A673 (cell line): ENCODE measurements around the gene EGLN3. TPM values are rescaled to one million over a fixed set of nuclear protein-coding genes. Genes with fewer than 3 reads are reported as not detected.
A peak's percentile ranks its signal among the peaks of the same experiment; 100 is the strongest.
"Not testable (repeated sequence)": the region's sequence is repeated elsewhere in the genome, so short reads cannot be mapped to it uniquely, and the experiment has no call there.

Experiments used
- BruUV-seq: library from RNA; stranded (reverse); fragments of 400-500 nt; replicated peaks from 2 replicates; lab custom pipeline; 2021; lab: Mats Ljungman, UMichigan
- CTCF ChIA-PET: fragments of 300-600 bp; sonication (Branson Sonifier 250); formaldehyde crosslinking; loops from one replicate; lab custom pipeline; 2022; ENCODE audit warnings: antibody characterized with exemption; lab: Charles Lee
- POLR2A ChIA-PET: fragments of 300-600 bp; sonication (Branson Sonifier 250); formaldehyde crosslinking; loops from one replicate; lab custom pipeline; 2022; ENCODE audit warnings: antibody characterized with exemption; ENCODE audit not compliant: low non-redundant PET; lab: Charles Lee
- DNase-seq: peaks from one replicate; pipeline ENCODE4 v3.0.0-alpha.2; 2015; ENCODE audit warnings: low spot score
- H3K27ac ChIP-seq: fragments of 200-600 bp; sonication (generic); 2 replicates; pipeline ENCODE4 v1.5.1; 2016; ENCODE audit warnings: mixed run types, low read depth, mild to moderate bottlenecking, mixed read lengths, antibody characterized with exemption, low read length; ENCODE audit not compliant: poor library complexity, severe bottlenecking
- H3K27me3 ChIP-seq: fragments of 200-600 bp; sonication (generic); replicated peaks from 2 replicates; pipeline ENCODE4 v1.6.1; 2017; ENCODE audit warnings: mixed run types, low read depth, mild to moderate bottlenecking, mixed read lengths, antibody characterized with exemption, low read length; ENCODE audit not compliant: insufficient read depth, poor library complexity
- H3K36me3 ChIP-seq: fragments of 200-600 bp; sonication (generic); 2 replicates; pipeline ENCODE4 v1.6.1; 2016; ENCODE audit warnings: mixed run types, mild to moderate bottlenecking, mixed read lengths, antibody characterized with exemption, low read length; ENCODE audit not compliant: insufficient read depth, poor library complexity, severe bottlenecking
- H3K4me1 ChIP-seq: fragments of 200-600 bp; sonication (generic); 2 replicates; pipeline ENCODE4 v1.6.1; 2017; ENCODE audit warnings: mixed run types, mild to moderate bottlenecking, mixed read lengths, antibody characterized with exemption, low read length; ENCODE audit not compliant: insufficient read depth, poor library complexity, severe bottlenecking
- H3K4me3 ChIP-seq: fragments of 200-600 bp; sonication (generic); 2 replicates; pipeline ENCODE4 v1.5.1; 2016; ENCODE audit warnings: low read depth, mixed run types, mild to moderate bottlenecking, mixed read lengths, low read length; ENCODE audit not compliant: poor library complexity, severe bottlenecking
- H3K9me3 ChIP-seq: fragments of 200-600 bp; sonication (generic); 2 replicates; pipeline ENCODE4 v1.6.1; 2016; ENCODE audit warnings: mixed run types, low read depth, mild to moderate bottlenecking, mixed read lengths, antibody characterized with exemption, low read length; ENCODE audit not compliant: poor library complexity, severe bottlenecking
- CTCF ChIP-seq: fragments of 300-800, 200-600 bp; sonication (generic); conservative IDR thresholded peaks from 2 replicates; pipeline ENCODE4 v1.5.1; 2017; ENCODE audit warnings: low read depth, mild to moderate bottlenecking, antibody characterized with exemption, low read length, moderate library complexity, mixed read lengths
- EZH2 ChIP-seq: fragments of 200-600 bp; sonication (generic); IDR thresholded peaks from 2 replicates; pipeline ENCODE4 v1.6.1; 2017; ENCODE audit warnings: borderline replicate concordance, low read depth, mild to moderate bottlenecking, mixed read lengths, antibody characterized with exemption, low read length; ENCODE audit not compliant: poor library complexity, severe bottlenecking
- intact Hi-C: fragments of 100-400 bp; cut with micrococcal nuclease; formaldehyde crosslinking; loops from one replicate; pipeline ENCODE4 v1.10.0; 2022; ENCODE audit not compliant: unreplicated experiment
- total RNA-seq: library from RNA; stranded (reverse); gene quantifications from 2 replicates; pipeline ENCODE4 v1.2.3, GENCODE V29; 2021

Gene EGLN3
- total RNA-seq, 1 experiment from 2014 or later: 2.4 TPM

GRCh38 chr14:33929799-33930408, 21.0 kb downstream of the EGLN3 start:
- Histone ChIP-seq H3K4me3 (no peak overlapping the region), H3K9me3 (no peaks in the 10 kb centered on the region), H3K36me3 (no peaks in the 10 kb centered on the region), H3K4me1 (peaks cover 49% of the 10 kb centered on the region), H3K27ac (no peak overlapping the region), H3K27me3 (no peaks in the 10 kb centered on the region)
- TF ChIP-seq EZH2: no peak
- no peak for TF ChIP-seq CTCF
- ChIA-PET CTCF (no interaction called here), POLR2A (no interaction called here)
- no TSS peak for BruUV-seq
- intact Hi-C loops: no loop called here
- no peak for DNase-seq

- BruUV-seq: no TSS peak
- H3K27me3 ChIP-seq: no peaks in the 10 kb centered on the region
- DNase-seq: no peak
- no peak overlapping the region for H3K27ac ChIP-seq
- intact Hi-C loops: no loop called here
- peaks cover 52% of the 10 kb centered on the region for H3K4me1 ChIP-seq
- no peaks in the 10 kb centered on the region for H3K36me3 ChIP-seq
- CTCF ChIA-PET: no interaction called here
- no peaks in the 10 kb centered on the region for H3K9me3 ChIP-seq
- TF ChIP-seq CTCF (no peak), EZH2 (no peak)
- H3K4me3 ChIP-seq: no peak overlapping the region
- POLR2A ChIA-PET: no interaction called here
These were observed 22.0 kb downstream of the EGLN3 start for GRCh38 chr14:33928895-33929294.

GRCh38 chr14:33927944-33928343, 22.9 kb downstream of the EGLN3 start:
- Histone ChIP-seq H3K4me1 (peaks cover 44% of the 10 kb centered on the region), H3K27me3 (no peaks in the 10 kb centered on the region), H3K36me3 (no peaks in the 10 kb centered on the region), H3K4me3 (no peak overlapping the region), H3K9me3 (no peaks in the 10 kb centered on the region), H3K27ac (no peak overlapping the region)
- peak; percentile 35 for DNase-seq
- ChIA-PET POLR2A (interaction anchor here (0.7 kb wide), 1 partner anchor 1338 kb away, joined by 3 read pairs; no protein-coding TSS in a partner anchor), CTCF (no interaction called here)
- TF ChIP-seq CTCF (no peak), EZH2 (no peak)
- no TSS peak for BruUV-seq
- intact Hi-C loops: no loop called here

GRCh38 chr14:33926967-33927366, 23.9 kb downstream of the EGLN3 start:
- POLR2A ChIA-PET, CTCF ChIA-PET, intact Hi-C loops, H3K27me3 ChIP-seq, H3K9me3 ChIP-seq, H3K27ac ChIP-seq, DNase-seq, H3K4me3 ChIP-seq, H3K36me3 ChIP-seq, BruUV-seq: not testable (repeated sequence)
- H3K4me1 ChIP-seq: peaks cover 37% of the 10 kb centered on the region
